Panc1 (cell line): Measurements from ENCODE around the gene TENT4B.

ENCODE experiments used
- CTCF ChIP-seq: fragments of 450-650 bp; IDR thresholded peaks from 2 replicates; pipeline ENCODE4 v1.5.1; 2017; ENCODE audit warnings: mild to moderate bottlenecking
- POLR2AphosphoS5 ChIP-seq: IDR thresholded peaks from 2 replicates; pipeline ENCODE4 v1.6.1; 2012; ENCODE audit warnings: mild to moderate bottlenecking, low read depth, low read length, moderate library complexity
- REST ChIP-seq, 2 experiments: IDR thresholded peaks; 2 replicates each; pipeline ENCODE4 v1.6.1; 2011 to 2012; ENCODE audit warnings: low read depth in 2 of 2, control low read depth in 1 of 2, low read length in 1 of 2, mild to moderate bottlenecking in 1 of 2, moderate library complexity in 1 of 2; ENCODE audit not compliant: insufficient read depth in 1 of 2
- TCF7L2 ChIP-seq: IDR thresholded peaks from 2 replicates; pipeline ENCODE4 v1.6.1; 2011; ENCODE audit warnings: mild to moderate bottlenecking, low read depth, low read length, inconsistent platforms

- TF ChIP-seq CTCF (no peak), TCF7L2 (no peak), POLR2AphosphoS5 (no peak), REST (IDR thresholded peaks at IDR 0.05; ENCODE audit: insufficient read depth in 1 of 2, low read depth in 2 of 2, low read length in 1 of 2) (no peak)
These were observed 108.7 kb downstream of the TENT4B start for GRCh38 chr16:50261707-50262235.
